Retinal pigment epithelial cell (primary cell): ENCODE data around the gene SLC19A3.
"Not testable (repeated sequence)": the region's sequence is repeated elsewhere in the genome, so short reads cannot be mapped to it uniquely, and the experiment has no call there.

Experiments used
- DNase-seq: peaks from one replicate; pipeline ENCODE4 v3.0.0-alpha.2; 2010; ENCODE audit warnings: low read depth
- H3K4me3 ChIP-seq: 2 replicates; pipeline ENCODE4 v1.5.1; 2011; ENCODE audit warnings: mild to moderate bottlenecking, low read length, control low read depth, moderate library complexity
- CTCF ChIP-seq: conservative IDR thresholded peaks from 2 replicates; pipeline ENCODE4 v1.5.1; 2011; ENCODE audit warnings: low read depth, low read length, control low read depth, inconsistent platforms

Gene SLC19A3

GRCh38 chr2:227717687-227718567 is at the start of gene SLC19A3:
TSS of gene SLC19A3 (minus strand) at chr2:227718028. CDS start at chr2:227702318, 15,710 bp downstream.
- peak within 1 kb of the TSS; percentile 57 for H3K4me3 ChIP-seq
- DNase-seq, result peak; percentile 52
- TF ChIP-seq CTCF, result no peak

- H3K4me3 ChIP-seq, result no peak overlapping the region
- peak; percentile 28 for DNase-seq
- peak; percentile 79 for TF ChIP-seq CTCF
These were observed 48.6 kb upstream of the SLC19A3 start for GRCh38 chr2:227766373-227766883.

GRCh38 chr2:227765788-227766372 is 48.1 kb upstream of the SLC19A3 start:
- TF ChIP-seq CTCF, result no peak
- no peak for DNase-seq
- H3K4me3 ChIP-seq, result no peak overlapping the region

GRCh38 chr2:227761740-227762476 is 44.1 kb upstream of the SLC19A3 start:
- no peak overlapping the region for H3K4me3 ChIP-seq
- no peak for DNase-seq
- TF ChIP-seq CTCF, result no peak

- DNase-seq, result peak; percentile 43
- TF ChIP-seq CTCF, result no peak
- no peak overlapping the region for H3K4me3 ChIP-seq
These were observed 41.7 kb upstream of the SLC19A3 start for GRCh38 chr2:227759411-227760118.

- not testable (repeated sequence) for DNase-seq, H3K4me3 ChIP-seq
These were observed 38.4 kb upstream of the SLC19A3 start for GRCh38 chr2:227756261-227756660.

GRCh38 chr2:227748079-227748478 is 30.3 kb upstream of the SLC19A3 start:
- TF ChIP-seq CTCF, result peak; percentile 63
- DNase-seq, result no peak
- no peak overlapping the region for H3K4me3 ChIP-seq
